Kasumi-1 (cell line): ENCODE results near the gene REXO1.
"Not testable (repeated sequence)": the region's sequence is repeated elsewhere in the genome, so short reads cannot be mapped to it uniquely, and the experiment has no call there.

Experiments used
- DNase-seq, 2 experiments: peaks; one replicate each; lab custom pipeline; 2025; lab: John Stamatoyannopoulos, UW

Gene REXO1

DNA sequence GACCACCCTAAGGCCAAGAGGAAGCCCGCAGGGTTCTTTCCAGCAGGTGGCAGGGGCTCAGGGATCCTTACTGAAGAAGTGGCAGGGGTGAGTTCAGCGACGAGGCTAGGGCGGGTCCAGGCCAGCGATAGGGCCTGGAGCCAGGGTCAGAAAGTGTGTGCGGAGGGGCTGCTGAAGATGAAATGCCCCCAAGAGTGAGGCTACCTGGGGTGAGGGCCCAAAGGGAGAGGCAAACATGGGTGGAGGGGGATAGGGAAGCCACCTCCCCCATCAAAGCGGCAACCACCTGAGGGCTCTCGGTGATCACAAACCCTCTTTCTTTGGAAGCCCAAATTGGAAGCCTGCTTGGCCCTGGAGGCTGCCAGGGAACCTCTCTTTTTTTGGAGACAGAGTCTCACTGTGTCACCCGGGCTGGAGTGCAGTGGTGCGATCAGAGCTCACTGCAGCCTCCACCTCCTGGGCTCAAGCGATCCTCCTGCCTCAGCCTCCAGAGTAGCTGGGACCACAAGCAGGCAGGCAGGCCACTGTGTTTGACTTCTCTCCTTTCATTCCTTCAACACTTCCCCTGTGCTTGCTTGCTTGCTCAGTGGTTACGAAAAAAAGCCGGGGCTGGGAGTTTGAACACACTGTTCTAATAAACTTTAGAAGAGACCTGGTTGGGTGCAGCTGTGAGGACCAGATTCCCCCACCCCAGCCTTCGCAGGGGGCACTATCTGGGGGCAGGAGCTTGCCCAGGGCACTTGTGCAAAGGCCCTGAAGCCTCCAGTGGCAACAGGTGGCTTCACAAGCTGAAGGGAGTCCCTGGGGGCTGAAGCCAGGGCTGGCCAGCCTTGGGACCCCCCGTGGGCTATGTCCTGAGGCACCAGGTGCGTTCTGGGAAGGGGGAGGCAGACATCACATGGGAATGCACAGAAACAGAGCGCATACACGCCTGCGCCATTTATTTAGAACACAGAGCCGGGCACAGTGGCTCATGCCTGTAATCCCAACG is 34.8 kb downstream of the REXO1 start:
- DNase-seq, result peak in 1 of 2 experiments; percentile 6

DNA sequence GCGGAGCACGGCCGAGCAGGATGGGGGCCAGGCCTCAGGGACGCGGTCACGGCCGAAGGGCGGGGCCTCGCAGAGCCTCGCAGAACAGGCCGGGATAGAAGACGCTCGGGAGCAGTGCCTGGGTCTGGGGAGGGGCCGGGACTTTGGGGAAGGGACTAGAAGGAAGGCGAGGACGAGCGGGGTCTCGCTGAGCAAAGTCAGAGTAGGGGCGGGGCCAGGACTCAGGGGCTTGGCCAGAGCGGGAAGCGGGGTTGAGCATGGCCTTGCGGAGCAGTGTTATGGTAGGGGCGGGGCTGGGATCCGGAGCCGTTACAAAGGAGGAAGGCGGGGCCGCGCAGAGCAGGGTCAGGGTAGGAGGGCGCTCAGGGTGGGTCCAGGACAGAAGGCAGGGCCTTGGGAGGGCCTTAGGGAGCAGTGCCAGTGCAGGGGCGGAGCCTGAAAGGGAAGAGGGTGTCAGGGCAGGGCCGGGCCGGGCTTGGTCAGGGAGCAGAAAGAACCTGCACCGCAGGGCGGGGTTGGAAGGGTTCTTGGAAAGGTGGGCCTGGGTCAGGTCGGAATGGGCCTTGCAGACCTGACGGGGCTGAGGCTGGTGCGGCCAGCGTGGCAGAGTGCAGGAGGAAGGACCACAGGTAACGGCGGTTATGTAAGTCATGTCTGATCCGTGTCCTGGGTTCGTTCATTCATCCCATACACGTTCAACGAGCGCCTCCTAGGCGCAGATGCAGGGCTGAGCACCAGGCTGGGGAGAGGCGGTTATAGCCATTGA is 35.7 kb downstream of the REXO1 start:
- peak; percentile 98 for DNase-seq

DNA sequence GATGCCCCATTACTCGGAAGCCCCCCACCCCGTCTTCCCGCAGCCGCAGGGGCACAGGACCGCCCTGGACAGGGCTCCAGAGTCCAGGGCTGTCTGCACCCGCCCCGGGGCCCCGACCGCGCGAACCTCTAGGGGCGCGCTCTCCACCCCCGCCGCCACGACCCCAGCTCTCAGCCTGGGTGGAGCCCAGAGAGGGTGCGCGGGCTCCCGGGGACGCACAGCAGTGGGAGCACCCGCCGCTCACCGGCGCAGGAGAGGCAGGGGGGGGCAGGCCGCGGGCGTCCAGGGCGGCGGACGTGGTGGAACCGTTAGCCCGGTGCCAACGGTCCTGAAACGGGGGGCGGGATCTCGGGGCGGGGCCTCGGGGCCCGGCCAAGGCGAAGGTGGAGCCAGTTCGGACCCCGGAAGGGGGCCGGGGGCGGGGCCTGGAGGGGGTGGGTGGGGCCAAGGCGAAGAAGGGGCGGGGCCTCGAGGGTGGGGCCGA is 36.3 kb downstream of the REXO1 start, which contains the start of gene ATP8B3:
Gene ATP8B3 (minus strand): TSS at position 335 of the 484 bp plus-strand sequence. CDS start 540 bp downstream, outside the sequence.
- DNase-seq, result peak; percentile 55 to 60

DNA sequence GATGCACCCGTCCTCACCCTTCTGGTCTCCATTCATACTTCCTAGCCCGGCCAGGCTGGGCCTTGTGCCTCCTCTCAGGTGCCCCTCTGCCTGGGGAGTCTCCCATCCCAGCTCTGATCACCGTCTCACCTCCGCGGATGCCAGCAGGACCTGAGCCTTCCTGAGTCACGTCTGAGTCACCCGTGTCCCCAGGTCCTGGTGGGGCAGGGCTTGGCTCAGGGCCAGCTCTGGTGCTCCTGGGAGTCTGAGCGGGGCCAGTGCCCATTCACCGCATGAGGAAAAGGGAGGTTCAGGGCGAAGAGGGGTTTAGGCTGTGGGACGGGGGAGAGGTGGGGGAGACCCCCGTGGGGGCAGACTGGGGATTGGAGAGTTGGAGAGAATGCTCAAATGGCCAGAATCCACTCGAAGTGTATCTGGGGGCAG is 36.8 kb downstream of the REXO1 start:
- peak in 1 of 2 experiments; percentile 14 for DNase-seq

DNA sequence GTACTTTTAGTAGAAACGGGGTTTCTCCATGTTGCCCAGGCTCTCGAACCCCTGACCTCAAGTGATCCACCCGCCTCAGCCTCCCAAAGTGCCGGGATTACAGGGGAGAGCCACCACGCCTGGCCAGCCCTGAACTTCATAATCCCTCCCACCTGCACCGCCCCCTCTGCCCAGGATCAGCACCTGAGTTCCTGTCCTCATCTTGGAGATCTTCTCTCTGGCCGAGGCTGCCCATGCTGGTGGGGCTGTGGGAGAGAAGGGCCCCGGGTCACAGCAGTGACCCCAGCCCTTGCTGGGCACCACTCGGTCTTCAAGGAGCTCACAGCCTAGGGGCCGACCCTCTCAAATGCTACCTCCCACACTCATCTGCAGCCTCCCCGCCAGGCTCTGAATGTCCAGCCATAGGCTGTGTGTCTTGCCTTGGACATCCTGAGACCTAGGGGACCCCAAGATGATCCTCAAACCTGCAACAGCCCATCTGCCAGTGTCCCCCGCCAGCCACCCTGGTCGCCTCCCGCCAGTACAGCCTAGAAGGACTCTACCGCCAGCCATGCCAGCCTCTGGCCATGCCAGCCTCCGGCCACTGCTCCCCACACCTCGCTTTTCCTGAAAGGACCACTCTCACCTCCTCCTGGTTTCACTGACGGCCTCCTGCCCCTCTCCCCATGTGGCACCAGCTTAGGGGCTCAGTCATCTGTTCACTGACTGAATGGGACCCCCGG is 37.7 kb downstream of the REXO1 start:
- no peak for DNase-seq

DNA sequence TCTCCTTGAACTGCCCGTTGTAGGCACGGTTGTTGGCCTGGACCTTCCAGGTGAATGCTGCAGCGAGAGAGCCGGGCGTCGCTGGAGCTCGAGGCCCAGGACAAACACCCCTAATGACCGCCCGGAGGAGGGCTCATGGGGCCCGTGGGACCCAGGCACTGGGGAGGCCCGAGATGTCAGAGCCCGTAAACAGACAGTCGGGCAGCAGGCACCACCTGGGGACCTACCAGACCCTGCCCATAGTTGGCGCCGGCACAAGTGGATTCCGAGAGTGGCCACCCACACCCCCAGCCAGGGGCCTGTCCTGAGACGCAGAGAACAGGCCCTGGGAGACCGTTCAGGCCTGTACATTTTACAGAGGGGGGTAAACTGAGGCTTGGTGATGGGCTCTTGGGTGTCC is 38.6 kb downstream of the REXO1 start:
- no peak for DNase-seq

DNA sequence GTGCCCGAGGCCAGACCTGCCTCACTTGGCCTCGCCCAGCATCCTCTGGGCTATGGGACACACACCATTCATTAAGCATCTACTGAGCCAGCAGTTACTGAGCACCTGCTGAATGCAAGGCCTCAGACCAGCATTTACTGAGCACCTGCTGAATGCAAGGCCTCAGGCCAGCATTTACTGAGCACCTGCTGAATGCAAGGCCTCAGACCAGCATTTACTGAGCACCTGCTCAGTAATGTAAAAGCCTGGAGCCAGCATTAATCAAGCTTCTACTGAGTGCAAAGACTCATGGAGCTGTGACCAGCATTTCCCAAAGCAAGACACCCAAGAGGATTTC is 39.9 kb downstream of the REXO1 start:
- no peak for DNase-seq

DNA sequence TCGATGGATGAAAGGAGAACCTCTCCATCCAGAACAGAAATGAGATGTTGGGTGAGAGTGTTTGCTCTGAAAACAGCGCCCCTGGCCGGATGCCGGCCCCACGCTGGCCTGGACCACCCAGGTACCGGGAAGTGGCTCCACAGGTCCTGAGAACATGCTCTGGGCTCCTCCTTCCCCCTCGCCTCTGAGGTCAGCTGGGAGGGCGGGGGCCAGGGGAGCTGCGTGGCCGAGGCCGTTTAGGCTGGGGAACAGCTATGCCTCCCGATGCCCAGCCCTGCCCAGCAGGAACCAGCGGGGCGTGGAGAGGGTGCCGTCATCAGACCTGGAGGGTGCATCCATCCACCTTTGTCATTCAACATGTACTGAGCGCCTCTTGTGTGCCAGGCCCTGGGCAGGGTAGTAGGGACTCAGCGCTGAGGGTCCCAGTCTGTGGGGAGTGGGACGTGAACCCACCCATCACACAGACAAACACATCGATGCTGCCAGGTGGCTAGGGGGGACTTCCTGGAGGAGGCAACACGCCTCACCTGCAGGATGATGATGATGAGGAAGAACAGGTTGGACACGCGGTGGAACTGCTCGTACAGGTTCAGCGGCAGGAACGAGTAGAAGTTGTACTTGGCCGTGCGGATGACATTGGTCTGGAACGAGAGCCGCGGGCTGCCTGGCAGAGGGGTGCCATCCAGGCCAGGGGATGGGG is 40.4 kb downstream of the REXO1 start:
- DNase-seq, result no peak

DNA sequence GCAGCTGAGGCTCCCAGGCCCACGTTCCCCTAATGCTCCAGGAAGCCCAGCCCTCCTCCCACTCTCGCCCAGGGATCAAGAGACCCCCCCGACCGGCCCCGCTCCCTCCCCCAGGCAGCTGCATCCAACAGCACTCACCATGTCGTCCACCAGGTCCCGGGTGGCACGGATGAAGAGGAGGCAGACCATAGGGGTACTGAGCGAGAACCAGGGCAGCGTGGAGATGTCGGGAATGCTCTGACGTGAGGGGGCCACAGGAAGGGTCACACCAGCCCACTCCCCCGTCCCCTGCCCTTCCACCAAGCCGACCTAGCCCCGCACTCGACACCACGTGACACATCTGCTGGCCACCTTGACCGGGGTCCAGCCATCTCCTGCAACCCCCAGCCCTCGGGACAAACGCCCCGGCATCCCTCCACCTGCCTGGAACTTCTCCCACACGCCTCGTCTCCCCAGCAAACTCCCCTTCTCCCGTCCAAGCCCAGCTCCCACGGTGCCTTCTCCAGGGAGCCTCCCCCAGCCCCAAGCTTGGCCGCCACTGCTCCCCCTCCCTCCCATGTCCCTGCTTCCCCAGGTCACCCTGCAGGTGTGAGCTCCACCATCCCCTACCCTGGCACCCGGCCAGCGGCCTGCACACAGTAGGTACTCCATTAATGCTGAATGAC is 41.1 kb downstream of the REXO1 start:
- no peak for DNase-seq

DNA sequence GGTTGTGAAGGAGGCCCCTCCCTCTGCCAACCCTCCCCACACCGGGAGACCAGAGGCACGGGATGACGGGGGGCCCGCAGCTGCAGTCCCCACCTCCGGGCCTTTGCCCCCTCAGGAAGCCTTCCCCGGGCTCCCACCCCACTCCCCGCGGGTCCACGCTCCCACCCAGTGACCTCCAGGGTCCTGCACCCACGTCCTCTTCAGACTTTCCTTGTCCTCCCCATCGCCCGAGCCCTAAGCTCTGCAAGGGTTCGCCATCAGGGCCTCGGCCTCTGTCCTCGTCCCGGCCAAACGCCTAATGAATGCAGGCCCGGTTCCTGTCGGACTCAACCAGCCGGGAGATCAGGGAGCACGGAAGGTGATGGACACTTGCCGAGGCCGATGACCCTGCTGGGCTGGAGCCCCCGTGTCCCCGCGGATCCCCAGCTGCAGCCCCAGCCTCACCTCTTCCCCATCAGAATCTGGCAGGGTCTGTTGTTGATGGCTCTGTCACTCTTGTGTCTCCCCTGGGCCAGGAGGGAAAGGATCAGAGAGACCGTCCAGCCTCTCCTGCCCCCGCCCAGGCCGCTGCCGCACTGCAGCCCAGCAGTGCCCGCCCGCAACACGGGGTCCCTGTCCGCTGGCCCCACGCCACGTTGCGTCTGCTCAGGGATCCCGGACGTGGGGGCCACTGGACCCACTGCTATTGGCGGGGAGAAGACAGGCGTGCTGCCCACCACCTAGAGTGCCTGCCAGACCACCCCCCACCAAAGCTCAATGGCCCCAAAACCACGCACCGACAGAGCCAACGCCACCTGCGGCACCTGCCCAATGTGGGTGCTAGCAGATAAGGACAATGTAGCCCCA is 41.9 kb downstream of the REXO1 start:
- no peak for DNase-seq

DNA sequence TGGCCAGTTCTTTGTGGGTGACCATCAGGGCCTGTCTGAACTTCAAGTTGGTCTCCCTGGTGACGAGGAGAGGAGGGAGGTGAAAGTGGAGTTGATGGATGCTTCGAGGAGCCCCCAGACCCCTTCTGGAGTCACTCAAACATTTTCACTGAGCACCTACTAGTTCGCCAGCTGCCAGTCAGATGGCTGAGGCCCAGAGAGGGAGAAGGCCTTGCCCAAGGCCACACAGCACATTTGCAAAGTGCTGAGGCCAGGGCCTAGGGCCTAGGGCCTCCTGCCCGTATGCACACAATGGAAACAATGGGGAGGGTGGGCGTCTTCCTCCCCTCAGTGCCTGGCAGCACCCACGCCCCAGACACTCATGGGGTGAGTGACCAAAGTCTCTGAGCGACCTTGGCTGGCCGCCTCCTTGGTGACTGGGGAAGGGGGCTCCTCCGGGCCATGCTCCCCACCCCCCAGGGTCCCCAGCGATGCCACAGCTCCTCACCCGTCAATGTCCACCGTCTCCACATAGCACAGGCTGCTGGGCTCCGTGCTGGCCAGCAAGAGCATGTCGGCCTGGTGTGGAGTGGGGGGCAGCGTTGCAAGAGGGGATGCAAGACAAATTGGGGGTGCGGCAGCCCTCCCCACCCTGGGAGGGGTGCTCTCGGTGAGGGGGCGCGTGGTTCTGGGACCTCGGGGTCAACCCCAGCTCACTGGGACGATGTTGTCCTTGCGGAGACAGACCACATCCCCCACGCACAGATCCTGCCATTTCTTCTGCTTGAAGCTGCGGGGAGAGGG is 42.7 kb downstream of the REXO1 start:
- DNase-seq, result no peak

DNA sequence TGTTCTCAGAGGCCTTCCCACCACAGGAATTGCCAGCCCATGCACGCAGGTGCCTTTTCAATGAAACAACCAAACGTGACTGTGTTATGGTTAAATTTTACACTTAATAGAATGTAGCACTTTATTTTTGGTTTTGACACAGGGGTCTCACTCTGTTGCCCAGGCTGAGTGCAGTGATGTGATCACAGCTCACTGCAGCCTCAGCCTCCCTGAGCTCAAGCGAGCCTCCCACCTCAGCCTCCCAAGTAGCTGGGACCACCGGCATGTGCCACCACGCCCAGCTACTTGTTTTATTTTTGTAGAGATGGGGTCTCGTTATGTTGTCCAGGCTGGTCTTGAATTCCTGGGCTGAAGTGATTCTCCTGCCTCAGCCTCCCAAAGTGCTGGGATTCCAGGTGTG is 43.4 kb downstream of the REXO1 start:
- no peak for DNase-seq

DNA sequence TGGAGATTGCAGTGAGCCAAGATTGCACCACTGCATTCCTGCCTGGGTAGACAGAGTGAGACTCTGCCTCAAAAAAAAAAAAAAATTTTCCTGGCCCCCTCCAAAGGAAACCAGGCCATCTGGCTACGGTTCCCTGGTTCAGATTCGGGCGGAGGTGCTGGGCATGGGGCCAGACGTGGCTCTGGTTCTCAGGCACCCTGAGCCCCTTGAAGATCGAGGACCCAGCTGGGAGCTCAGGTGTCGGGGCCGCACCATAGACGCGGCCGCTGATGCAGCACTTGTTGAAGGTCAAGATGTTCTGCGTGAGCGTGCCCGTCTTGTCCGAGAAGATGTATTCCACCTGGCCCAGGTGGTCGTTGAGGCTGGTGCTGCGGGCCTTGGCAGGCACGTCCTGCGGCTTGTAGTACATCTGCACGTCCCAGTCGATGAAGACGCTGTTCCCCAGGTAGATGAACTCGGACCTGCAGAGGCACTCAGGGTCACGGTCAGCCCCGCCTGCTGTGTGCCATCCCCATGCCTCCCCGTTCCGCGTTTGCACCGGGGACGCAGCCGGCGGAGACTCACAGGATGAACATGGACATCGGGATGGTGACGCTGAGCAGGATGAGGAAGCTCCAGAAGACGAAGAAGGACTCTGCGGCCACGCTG is 48.5 kb downstream of the REXO1 start:
- no peak for DNase-seq

DNA sequence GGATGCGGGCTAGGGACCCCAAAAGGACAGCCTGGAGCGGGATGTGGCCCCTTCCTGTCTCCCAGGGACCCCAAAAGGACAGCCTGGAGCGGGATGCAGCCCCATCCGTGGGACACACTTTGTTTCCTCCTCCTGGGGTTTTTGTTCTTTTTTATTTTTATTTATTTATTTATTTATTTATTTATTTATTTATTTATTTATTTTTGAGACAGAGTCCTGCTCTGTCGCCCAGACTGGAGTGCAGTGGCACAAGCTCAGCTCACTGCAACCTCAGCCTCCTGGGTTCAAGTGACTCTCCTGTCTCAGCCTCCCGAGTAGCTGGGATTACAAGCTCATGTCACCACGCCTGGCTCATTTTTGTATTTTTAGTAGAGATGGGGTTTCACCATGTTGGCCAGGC is 51.0 kb downstream of the REXO1 start:
- not testable (repeated sequence) for DNase-seq

DNA sequence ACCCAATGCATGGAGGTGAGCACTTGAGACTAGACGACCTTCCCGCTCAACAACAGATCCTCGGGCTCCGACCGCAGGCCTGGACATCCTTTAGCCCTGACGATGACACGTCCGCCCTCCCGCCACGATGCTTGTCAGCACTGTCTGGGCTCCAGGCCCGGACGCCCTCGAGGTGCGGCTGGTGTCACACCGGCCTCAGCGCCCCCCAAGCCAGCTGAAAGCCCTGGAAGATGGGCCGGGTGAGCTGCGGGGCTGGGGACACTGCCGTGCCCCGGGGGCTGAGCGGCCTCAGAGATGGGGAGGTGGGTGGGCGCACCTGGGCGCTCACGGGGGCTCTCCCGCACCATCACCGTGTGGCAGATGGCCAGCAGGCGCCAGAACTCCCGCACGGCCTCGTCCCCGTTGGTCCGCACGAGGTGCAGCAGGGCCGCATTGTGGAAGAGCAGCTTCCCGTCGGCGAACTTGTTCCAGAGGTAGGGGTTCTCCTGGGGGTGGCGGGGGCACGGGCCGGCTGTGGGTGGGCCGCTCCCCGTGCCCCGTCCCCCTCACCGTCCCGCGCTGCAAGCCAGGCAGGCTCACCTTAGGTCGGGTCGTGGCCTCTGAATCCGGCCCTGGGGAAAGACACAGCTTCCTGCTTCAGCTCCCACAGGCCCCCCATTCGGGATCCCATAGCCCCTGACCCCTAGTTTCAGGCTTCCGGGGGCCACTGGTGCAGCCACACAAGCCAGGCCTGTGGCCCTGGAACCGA is 51.7 kb downstream of the REXO1 start:
- no peak for DNase-seq

DNA sequence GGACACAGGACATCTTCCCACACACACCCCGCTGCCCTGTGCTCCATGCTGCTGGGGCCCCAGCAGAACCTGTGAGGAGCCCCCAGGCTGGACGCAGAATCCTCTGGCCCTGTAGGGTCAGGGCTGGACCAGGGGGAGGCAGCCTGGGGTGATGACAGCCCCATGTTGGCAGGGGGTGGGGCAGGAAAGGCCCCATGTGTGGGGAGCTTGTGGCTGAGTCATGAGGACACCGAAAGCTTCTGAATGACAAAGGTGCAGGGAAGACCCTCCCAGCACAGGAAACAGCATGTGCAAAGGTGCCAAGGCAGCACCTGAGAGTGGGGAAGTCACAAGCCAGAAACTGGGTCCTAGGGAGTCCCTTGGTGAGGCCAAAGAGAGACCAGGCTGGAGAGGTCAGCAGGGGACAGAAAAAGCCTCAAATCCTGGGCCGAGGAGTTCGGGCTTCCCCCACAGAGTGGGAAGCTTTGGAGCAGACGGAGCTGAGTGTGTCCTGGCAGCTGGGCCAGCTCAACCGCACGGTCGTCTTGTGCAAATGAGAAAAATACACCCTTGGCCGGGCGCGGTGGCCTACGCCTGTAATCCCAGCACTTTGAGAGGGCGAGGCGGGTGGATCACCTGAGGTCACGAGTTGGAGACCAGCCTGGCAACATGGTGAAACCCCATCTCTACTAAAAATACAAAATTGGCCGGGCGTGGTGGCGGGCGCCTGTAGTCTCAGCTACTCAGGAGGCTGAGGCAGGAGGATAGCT is 53.7 kb downstream of the REXO1 start:
- DNase-seq, result no peak

DNA sequence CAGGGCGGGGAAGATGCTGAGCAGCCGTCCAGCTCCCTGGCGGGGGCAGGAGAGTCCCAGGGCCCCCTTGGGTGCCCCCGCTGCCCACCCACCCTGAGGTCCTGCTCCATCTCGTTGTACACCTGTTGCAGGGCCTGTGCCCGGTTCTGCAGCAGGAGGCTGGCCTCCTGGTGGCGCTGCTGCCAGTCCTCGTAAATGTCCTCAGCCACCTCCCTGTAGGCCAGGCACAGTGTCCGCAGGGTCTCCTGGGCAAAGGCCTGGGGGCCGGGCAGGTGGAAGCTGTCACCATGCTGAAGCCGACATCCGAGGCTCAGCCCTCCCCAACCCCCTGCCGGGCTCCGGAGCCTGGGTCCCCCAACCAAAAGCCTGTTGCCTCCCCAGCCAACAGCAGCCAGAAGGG is 56.4 kb downstream of the REXO1 start:
- no peak for DNase-seq
